B cell (primary cell): ENCODE measurements around the gene SLC43A1. TPM values are rescaled to one million over a fixed set of nuclear protein-coding genes. Genes with fewer than 3 reads are reported as not detected.

Source experiments
- ATAC-seq: fragments of 200-7000 bp; cut with Tn5 transposase; one replicate; pipeline ENCODE4 v1.10.0; 2021; ENCODE audit warnings: low read depth, mild to moderate bottlenecking, moderate number of reproducible peaks, moderate library complexity
- CTCF ChIA-PET: fragments of 350-600 bp; sonication (Branson Sonifier 250); formaldehyde crosslinking; loops from one replicate; lab custom pipeline; 2021; ENCODE audit warnings: antibody characterized with exemption, inconsistent platforms; lab: Charles Lee
- POLR2A ChIA-PET: fragments of 350-600 bp; sonication (Branson Sonifier 250); formaldehyde crosslinking; loops from one replicate; lab custom pipeline; 2021; ENCODE audit warnings: antibody characterized with exemption; lab: Charles Lee
- DNase-seq: peaks from one replicate; pipeline ENCODE4 v3.0.0; 2013
- H2AFZ ChIP-seq: 2 replicates; pipeline ENCODE4 v1.6.1; 2012; ENCODE audit warnings: mild to moderate bottlenecking, low read depth, low read length; ENCODE audit not compliant: insufficient read depth, poor library complexity, severe bottlenecking
- H3K27ac ChIP-seq, 2 donors: 1 replicate in 1 of 2; 2 replicates in 1 of 2; pipeline ENCODE4 v1.5.1; 2012 to 2013; ENCODE audit warnings: low read length in 2 of 2, mild to moderate bottlenecking in 2 of 2, moderate library complexity in 1 of 2
- H3K27me3 ChIP-seq, 4 experiments: fragments of 200-600 bp in 1 of 4; sonication (generic) in 1 of 4; replicated peaks in 1 of 4; 1 replicate in 2 of 4; 2 replicates in 2 of 4; pipeline versions ENCODE4 v1.6.1 to v1.7.0; 2013 to 2016; ENCODE audit warnings: low read length in 3 of 4, mild to moderate bottlenecking in 2 of 4, mixed read lengths in 1 of 4, moderate library complexity in 1 of 4; ENCODE audit not compliant: insufficient read depth in 4 of 4, control insufficient read depth in 3 of 4; ENCODE audit errors: control extremely low read depth in 1 of 4
- H3K36me3 ChIP-seq, 2 experiments: replicated peaks in 1 of 2; 1 replicate in 1 of 2; 2 replicates in 1 of 2; pipeline versions ENCODE4 v1.6.1 to v1.7.1; 2013; ENCODE audit warnings: low read length in 1 of 2; ENCODE audit not compliant: insufficient read depth in 2 of 2, control insufficient read depth in 1 of 2; ENCODE audit errors: control extremely low read depth in 1 of 2, extremely low read depth in 1 of 2
- H3K4me1 ChIP-seq, 2 donors: fragments of 200-600 bp in 1 of 2; sonication (generic) in 1 of 2; 1 replicate in 1 of 2; 2 replicates in 1 of 2; pipeline versions ENCODE4 v1.5.1 to v1.6.1; 2013 to 2017; ENCODE audit warnings: low read length in 2 of 2; ENCODE audit not compliant: control insufficient read depth in 2 of 2, insufficient read depth in 2 of 2
- H3K4me2 ChIP-seq: replicated peaks from 2 replicates; pipeline ENCODE3; 2012; ENCODE audit warnings: mild to moderate bottlenecking, low read depth, low read length; ENCODE audit not compliant: poor library complexity, severe bottlenecking
- H3K4me3 ChIP-seq, 5 experiments: fragments of 200-600 bp in 1 of 5; sonication (generic) in 1 of 5; 1 replicate in 3 of 5; 2 replicates in 2 of 5; pipeline versions ENCODE4 v1.5.1 to v1.7.0; 2011 to 2016; ENCODE audit warnings: low read length in 4 of 5, mild to moderate bottlenecking in 4 of 5, low read depth in 2 of 5, control low read depth in 1 of 5, moderate library complexity in 1 of 5; ENCODE audit not compliant: insufficient read depth in 1 of 5; ENCODE audit errors: control extremely low read depth in 1 of 5, extremely low read depth in 1 of 5
- H3K79me2 ChIP-seq: fragments of 200-600 bp; sonication (generic); one replicate; pipeline ENCODE4 v1.6.0; 2016; ENCODE audit warnings: low read length; ENCODE audit not compliant: control insufficient read depth, insufficient read depth
- H3K9ac ChIP-seq: fragments of 200-600 bp; sonication (generic); 2 replicates; pipeline ENCODE4 v1.6.1; 2017; ENCODE audit warnings: mild to moderate bottlenecking, low read length, moderate library complexity
- H3K9me3 ChIP-seq, 3 donors: one replicate each; pipeline versions ENCODE4 v1.6.1 to v1.7.1; 2013; ENCODE audit warnings: low read length in 2 of 3; ENCODE audit not compliant: control insufficient read depth in 2 of 3, insufficient read depth in 1 of 3; ENCODE audit errors: control extremely low read depth in 1 of 3
- H4K20me1 ChIP-seq: 2 replicates; pipeline ENCODE4 v1.6.0; 2012; ENCODE audit warnings: mild to moderate bottlenecking, low read length; ENCODE audit not compliant: insufficient read depth, control insufficient read depth, poor library complexity, severe bottlenecking
- H3K27ac Mint-ChIP-seq: one replicate; pipeline ENCODE4 v1.8.0; 2021; ENCODE audit warnings: mixed read lengths
- H3K27me3 Mint-ChIP-seq: one replicate; pipeline ENCODE4 v1.8.0; 2021; ENCODE audit warnings: mixed read lengths
- H3K4me1 Mint-ChIP-seq: one replicate; pipeline ENCODE4 v1.8.0; 2021; ENCODE audit warnings: mixed read lengths
- H3K4me3 Mint-ChIP-seq: one replicate; pipeline ENCODE4 v1.8.0; 2021; ENCODE audit warnings: mixed read lengths
- H3K9me3 Mint-ChIP-seq: one replicate; pipeline ENCODE4 v1.8.0; 2022; ENCODE audit warnings: mixed read lengths; ENCODE audit not compliant: insufficient read depth
- EZH2 ChIP-seq: IDR thresholded peaks from 2 replicates; pipeline ENCODE4 v1.6.1; 2012; ENCODE audit warnings: borderline replicate concordance, low read depth, mild to moderate bottlenecking, moderate library complexity, low read length; ENCODE audit not compliant: insufficient read depth, poor library complexity, severe bottlenecking
- WGBS: methylation state at CpG from one replicate; pipeline ENCODE4 v1.1.5; 2013; ENCODE audit warnings: missing lambda C conversion rate; ENCODE audit not compliant: insufficient coverage; 5-methylcytosine and 5-hydroxymethylcytosine counted together
- intact Hi-C: fragments of 100-400 bp; cut with micrococcal nuclease; formaldehyde crosslinking; loops from one replicate; pipeline ENCODE4 v1.10.0; 2022
- polyA plus RNA-seq: library from polyadenylated mRNA; depleted of rRNA; stranded (reverse); fragments of >200 nt; gene quantifications from 2 replicates; pipeline ENCODE4 v1.2.3, GENCODE V29; 2012
- total RNA-seq, 2 donors: library from RNA; stranded (reverse); fragments of 120-200 nt in 1 of 2; gene quantifications; 1 replicate in 1 of 2; 2 replicates in 1 of 2; pipeline versions ENCODE4 v1.2.3 to v1.2.4, GENCODE V29; 2013 to 2022
- TF ChIP-seq, protein P1 (sequence below): fragments of 200-600 bp; IDR thresholded peaks from one replicate; pipeline ENCODE4 v1.8.0; 2022; ENCODE audit warnings: antibody characterized with exemption, mild to moderate bottlenecking

Gene SLC43A1
- total and polyA plus RNA-seq, 2 donors (not counting 1 experiment from before 2014, with no cell fraction given): 3.7 to 6.4 TPM

DNA sequence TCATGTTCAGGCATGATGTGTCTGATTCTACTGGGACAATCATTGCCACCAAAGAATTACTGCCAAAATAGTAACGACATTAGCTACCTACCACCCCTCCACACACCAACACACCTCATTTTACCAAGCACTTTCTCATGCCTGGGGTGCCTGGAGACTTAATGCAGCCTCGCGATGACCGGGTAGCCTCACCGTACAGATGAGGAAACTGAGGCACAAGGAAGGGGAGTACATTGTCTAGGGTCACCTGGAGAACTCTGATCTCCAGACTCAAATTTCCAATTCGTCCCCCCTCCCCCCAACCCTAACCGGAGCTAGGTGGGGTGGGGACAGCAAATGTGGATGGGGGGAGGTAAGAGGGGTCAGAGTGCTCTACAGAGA lies 57.9 kb downstream of the SLC43A1 start:
- DNase-seq (no peak), ATAC-seq (peak; percentile 10)
- Mint-ChIP-seq H3K27ac (no peak overlapping the region), H3K4me3 (peak overlapping the region; percentile 67), H3K4me1 (peaks cover 26% of the 10 kb centered on the region), H3K27me3 (peaks cover 48% of the 10 kb centered on the region), H3K9me3 (no peaks in the 10 kb centered on the region)
- POLR2A ChIA-PET: interaction anchor here (0.6 to 1.4 kb wide), 3 partner anchors 26 to 73 kb away, joined by 3 to 7 read pairs (median 4); partner anchors contain the start of gene TIMM10
- H3K9me3 ChIP-seq: peaks cover 0 to 16% (median 0%) of the 10 kb centered on the region in 3 donors
- H3K4me2 ChIP-seq: peak overlapping the region; percentile 95
- TF ChIP-seq EZH2: no peak
- TF ChIP-seq, protein P1, sequence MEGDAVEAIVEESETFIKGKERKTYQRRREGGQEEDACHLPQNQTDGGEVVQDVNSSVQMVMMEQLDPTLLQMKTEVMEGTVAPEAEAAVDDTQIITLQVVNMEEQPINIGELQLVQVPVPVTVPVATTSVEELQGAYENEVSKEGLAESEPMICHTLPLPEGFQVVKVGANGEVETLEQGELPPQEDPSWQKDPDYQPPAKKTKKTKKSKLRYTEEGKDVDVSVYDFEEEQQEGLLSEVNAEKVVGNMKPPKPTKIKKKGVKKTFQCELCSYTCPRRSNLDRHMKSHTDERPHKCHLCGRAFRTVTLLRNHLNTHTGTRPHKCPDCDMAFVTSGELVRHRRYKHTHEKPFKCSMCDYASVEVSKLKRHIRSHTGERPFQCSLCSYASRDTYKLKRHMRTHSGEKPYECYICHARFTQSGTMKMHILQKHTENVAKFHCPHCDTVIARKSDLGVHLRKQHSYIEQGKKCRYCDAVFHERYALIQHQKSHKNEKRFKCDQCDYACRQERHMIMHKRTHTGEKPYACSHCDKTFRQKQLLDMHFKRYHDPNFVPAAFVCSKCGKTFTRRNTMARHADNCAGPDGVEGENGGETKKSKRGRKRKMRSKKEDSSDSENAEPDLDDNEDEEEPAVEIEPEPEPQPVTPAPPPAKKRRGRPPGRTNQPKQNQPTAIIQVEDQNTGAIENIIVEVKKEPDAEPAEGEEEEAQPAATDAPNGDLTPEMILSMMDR: peak; percentile 72
- CTCF ChIA-PET: interaction anchor here (0.6 to 9.6 kb wide), 53 partner anchors 8 to 1700 kb away, joined by 3 to 348 read pairs (median 6); partner anchors contain the start of genes MED19, P2RX3, SLC43A1 and SLC43A3
- 0% methylated on average over 1 of the region's 7 CpGs for WGBS
- intact Hi-C loops: loop anchor here (1.0 to 5.0 kb wide), 7 partner anchors 23 to 1055 kb away; partner anchors contain the start of gene UBE2L6
- peak overlapping the region; percentile 62 for H3K9ac ChIP-seq
- peaks cover 37 to 41% of the 10 kb centered on the region in 2 donors for H3K4me1 ChIP-seq
- peaks cover 0 to 51% (median 28%) of the 10 kb centered on the region in 4 experiments for H3K27me3 ChIP-seq
- H3K27ac ChIP-seq: no peak overlapping the region
- H3K79me2 ChIP-seq: no peaks in the 10 kb centered on the region
- no peaks in the 10 kb centered on the region for H3K36me3 ChIP-seq
- no peak overlapping the region for H2AFZ ChIP-seq
- no peak overlapping the region for H3K4me3 ChIP-seq
- peaks cover 12% of the 10 kb centered on the region for H4K20me1 ChIP-seq

DNA sequence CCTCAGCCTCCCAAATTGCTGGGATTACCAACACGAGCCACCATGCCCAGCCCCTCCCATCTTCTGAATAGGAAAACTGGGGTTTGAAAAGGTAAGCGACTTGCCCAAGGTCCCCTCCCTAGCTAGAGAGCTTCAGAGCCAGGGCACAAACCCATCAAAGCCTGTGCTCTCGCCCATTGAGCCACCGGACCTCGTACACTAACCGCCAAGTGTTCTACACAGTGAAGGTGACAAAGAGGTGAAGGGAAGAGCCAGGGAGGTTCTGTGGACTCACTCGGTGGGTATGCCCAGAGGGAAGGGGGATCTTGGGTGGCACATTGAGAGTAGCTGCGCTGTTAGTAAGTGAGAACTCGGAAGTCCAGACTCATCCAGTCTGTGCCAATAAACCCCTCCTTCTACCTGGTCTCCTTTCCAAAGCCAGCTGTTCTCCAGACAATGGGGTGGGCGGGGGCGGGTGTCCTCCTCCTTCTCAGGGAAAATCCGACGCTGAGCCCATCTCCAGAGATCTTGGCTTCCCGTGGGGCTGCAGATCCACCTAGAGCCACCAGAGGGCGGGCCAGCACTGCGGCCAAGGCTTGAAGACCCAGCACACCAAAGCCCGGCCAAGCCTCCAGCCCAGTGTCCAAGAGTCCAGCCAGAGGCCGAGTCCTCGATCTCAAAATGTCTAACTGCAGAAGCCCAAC lies 58.4 kb downstream of the SLC43A1 start:
- peaks cover 0 to 51% (median 28%) of the 10 kb centered on the region in 4 experiments for H3K27me3 ChIP-seq
- CTCF ChIA-PET: interaction anchor here (0.9 to 9.6 kb wide), 45 partner anchors 9 to 1701 kb away, joined by 3 to 348 read pairs (median 6); partner anchors contain the start of genes MED19, P2RX3, SLC43A1 and SLC43A3
- peaks cover 0 to 16% (median 0%) of the 10 kb centered on the region in 3 donors for H3K9me3 ChIP-seq
- no peak overlapping the region for H3K4me3 ChIP-seq
- POLR2A ChIA-PET: interaction anchor here (1.1 to 1.4 kb wide), 2 partner anchors 27 to 74 kb away, joined by 3 to 4 read pairs; partner anchors contain the start of gene TIMM10
- peaks cover 12% of the 10 kb centered on the region for H4K20me1 ChIP-seq
- peak; percentile 86 for DNase-seq
- Mint-ChIP-seq H3K4me3 (peak overlapping the region; percentile 67), H3K27ac (no peak overlapping the region), H3K9me3 (no peaks in the 10 kb centered on the region), H3K4me1 (peaks cover 26% of the 10 kb centered on the region), H3K27me3 (peaks cover 48% of the 10 kb centered on the region)
- peak overlapping the region; percentile 95 for H3K4me2 ChIP-seq
- WGBS: 21% methylated on average over 15 of the region's 19 CpGs
- no peaks in the 10 kb centered on the region for H3K79me2 ChIP-seq
- no peaks in the 10 kb centered on the region for H3K36me3 ChIP-seq
- H2AFZ ChIP-seq: no peak overlapping the region
- TF ChIP-seq, protein P1: peak; percentile 97
- no peak for TF ChIP-seq EZH2
- H3K9ac ChIP-seq: peak overlapping the region; percentile 62
- intact Hi-C loops: loop anchor here (1.0 to 5.0 kb wide), 7 partner anchors 23 to 1056 kb away; partner anchors contain the start of gene UBE2L6
- peaks cover 37 to 41% of the 10 kb centered on the region in 2 donors for H3K4me1 ChIP-seq
- peak; percentile 70 for ATAC-seq
- no peak overlapping the region for H3K27ac ChIP-seq
